GM12878 (cell line): ENCODE results near the gene STX1A. TPM values are rescaled to one million over a fixed set of nuclear protein-coding genes. Genes with fewer than 3 reads are reported as not detected.

ENCODE experiments used
- HDAC6 ChIP-seq: fragments of 200-600 bp; sonication (generic); IDR thresholded peaks from one replicate; pipeline ENCODE4 v1.8.0; 2017; ENCODE audit warnings: antibody characterized with exemption; ENCODE audit not compliant: unreplicated experiment
- HDGF ChIP-seq: fragments of 450-650 bp; IDR thresholded peaks from 2 replicates; pipeline ENCODE4 v1.6.1; 2016; ENCODE audit warnings: antibody characterized with exemption
- MYB ChIP-seq: fragments of 150-350 bp; IDR thresholded peaks from 2 replicates; pipeline ENCODE4 v1.6.1; 2014; ENCODE audit warnings: mild to moderate bottlenecking, low read depth, low read length, borderline replicate concordance
- SIX5 ChIP-seq: IDR thresholded peaks from 2 replicates; pipeline ENCODE4 v1.6.1; 2011; ENCODE audit warnings: mild to moderate bottlenecking, low read depth, low read length, moderate library complexity; ENCODE audit not compliant: severe bottlenecking
- WRNIP1 ChIP-seq: IDR thresholded peaks from 2 replicates; pipeline ENCODE4 v1.6.1; 2011; ENCODE audit warnings: low read depth, low read length, improper control_type of control experiment, borderline replicate concordance
- polyA plus RNA-seq, 11 experiments: library from polyadenylated mRNA; depleted of rRNA in 4 of 11; unstranded in 6 of 11; stranded (reverse) in 5 of 11; fragments of >200 nt; fragmentation: Nextera tagmentation in 4 of 11; fragmentation: Illumina TruSeq in 1 of 11; extraction: Ambion mirVana in 4 of 11; extraction: Trizol in 1 of 11; gene quantifications; 1 replicate in 1 of 11; 2 replicates in 10 of 11; pipeline versions ENCODE4 v1.2.1 to v1.2.3, GENCODE V29; 2011 to 2016; ENCODE audit warnings: inconsistent platforms in 2 of 11, missing spikeins in 2 of 11, low read depth in 1 of 11
- total RNA-seq, 4 experiments: library from RNA; depleted of rRNA in 3 of 4; stranded (reverse); fragments of >200 nt in 3 of 4; fragmentation: Illumina TruSeq in 1 of 4; extraction: Trizol in 1 of 4; gene quantifications; 2 replicates each; pipeline versions ENCODE4 v1.2.1 to v1.2.3, GENCODE V29; 2013 to 2021
- TF ChIP-seq, protein P1 (sequence below): fragments of 450-650 bp; IDR thresholded peaks from 2 replicates; pipeline ENCODE4 v1.6.1; 2017; ENCODE audit warnings: mild to moderate bottlenecking, moderate library complexity
- TF ChIP-seq, protein P2 (sequence below): IDR thresholded peaks from 2 replicates; pipeline ENCODE4 v1.6.1; 2012; ENCODE audit warnings: mild to moderate bottlenecking, low read depth, low read length
- TF ChIP-seq, protein P3 (sequence below): fragments of 450-650 bp; IDR thresholded peaks from 2 replicates; pipeline ENCODE4 v1.6.1; 2016; ENCODE audit warnings: mild to moderate bottlenecking
- TF ChIP-seq, protein P4 (sequence below): fragments of 450-650 bp; IDR thresholded peaks from 2 replicates; pipeline ENCODE4 v1.6.1; 2018; ENCODE audit warnings: borderline replicate concordance, mild to moderate bottlenecking; ENCODE audit not compliant: partially characterized antibody

STX1A gene
- total and polyA plus RNA-seq, 10 of the 15 experiments (the other 5 are each of a cell fraction or from before 2014, with no cell fraction given), result 0.15 to 5.3 (median 2.5) TPM

DNA sequence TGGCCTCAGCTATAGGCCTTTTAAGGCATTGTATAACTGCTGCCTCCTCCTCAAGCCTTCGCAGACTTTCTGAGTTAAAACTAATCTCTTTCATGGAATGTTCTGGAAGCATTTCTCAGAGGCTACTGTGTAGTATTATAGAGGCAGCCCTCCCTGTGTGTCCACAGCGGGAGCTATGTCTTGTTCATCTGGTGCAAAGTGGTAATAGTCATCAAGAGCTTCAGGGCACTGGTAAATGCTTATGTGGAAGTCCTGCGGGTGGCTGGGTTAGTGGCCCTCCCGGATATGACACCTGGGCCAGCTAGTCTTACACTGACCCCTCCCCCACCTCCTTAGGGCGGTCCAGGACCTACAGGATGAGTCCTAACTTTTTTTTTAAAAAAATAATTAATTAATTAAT lies 21.3 kb upstream of the STX1A start (continued):
- TF ChIP-seq, protein P1, sequence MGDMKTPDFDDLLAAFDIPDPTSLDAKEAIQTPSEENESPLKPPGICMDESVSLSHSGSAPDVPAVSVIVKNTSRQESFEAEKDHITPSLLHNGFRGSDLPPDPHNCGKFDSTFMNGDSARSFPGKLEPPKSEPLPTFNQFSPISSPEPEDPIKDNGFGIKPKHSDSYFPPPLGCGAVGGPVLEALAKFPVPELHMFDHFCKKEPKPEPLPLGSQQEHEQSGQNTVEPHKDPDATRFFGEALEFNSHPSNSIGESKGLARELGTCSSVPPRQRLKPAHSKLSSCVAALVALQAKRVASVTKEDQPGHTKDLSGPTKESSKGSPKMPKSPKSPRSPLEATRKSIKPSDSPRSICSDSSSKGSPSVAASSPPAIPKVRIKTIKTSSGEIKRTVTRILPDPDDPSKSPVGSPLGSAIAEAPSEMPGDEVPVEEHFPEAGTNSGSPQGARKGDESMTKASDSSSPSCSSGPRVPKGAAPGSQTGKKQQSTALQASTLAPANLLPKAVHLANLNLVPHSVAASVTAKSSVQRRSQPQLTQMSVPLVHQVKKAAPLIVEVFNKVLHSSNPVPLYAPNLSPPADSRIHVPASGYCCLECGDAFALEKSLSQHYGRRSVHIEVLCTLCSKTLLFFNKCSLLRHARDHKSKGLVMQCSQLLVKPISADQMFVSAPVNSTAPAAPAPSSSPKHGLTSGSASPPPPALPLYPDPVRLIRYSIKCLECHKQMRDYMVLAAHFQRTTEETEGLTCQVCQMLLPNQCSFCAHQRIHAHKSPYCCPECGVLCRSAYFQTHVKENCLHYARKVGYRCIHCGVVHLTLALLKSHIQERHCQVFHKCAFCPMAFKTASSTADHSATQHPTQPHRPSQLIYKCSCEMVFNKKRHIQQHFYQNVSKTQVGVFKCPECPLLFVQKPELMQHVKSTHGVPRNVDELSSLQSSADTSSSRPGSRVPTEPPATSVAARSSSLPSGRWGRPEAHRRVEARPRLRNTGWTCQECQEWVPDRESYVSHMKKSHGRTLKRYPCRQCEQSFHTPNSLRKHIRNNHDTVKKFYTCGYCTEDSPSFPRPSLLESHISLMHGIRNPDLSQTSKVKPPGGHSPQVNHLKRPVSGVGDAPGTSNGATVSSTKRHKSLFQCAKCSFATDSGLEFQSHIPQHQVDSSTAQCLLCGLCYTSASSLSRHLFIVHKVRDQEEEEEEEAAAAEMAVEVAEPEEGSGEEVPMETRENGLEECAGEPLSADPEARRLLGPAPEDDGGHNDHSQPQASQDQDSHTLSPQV, result no peak
- TF ChIP-seq, protein P2, sequence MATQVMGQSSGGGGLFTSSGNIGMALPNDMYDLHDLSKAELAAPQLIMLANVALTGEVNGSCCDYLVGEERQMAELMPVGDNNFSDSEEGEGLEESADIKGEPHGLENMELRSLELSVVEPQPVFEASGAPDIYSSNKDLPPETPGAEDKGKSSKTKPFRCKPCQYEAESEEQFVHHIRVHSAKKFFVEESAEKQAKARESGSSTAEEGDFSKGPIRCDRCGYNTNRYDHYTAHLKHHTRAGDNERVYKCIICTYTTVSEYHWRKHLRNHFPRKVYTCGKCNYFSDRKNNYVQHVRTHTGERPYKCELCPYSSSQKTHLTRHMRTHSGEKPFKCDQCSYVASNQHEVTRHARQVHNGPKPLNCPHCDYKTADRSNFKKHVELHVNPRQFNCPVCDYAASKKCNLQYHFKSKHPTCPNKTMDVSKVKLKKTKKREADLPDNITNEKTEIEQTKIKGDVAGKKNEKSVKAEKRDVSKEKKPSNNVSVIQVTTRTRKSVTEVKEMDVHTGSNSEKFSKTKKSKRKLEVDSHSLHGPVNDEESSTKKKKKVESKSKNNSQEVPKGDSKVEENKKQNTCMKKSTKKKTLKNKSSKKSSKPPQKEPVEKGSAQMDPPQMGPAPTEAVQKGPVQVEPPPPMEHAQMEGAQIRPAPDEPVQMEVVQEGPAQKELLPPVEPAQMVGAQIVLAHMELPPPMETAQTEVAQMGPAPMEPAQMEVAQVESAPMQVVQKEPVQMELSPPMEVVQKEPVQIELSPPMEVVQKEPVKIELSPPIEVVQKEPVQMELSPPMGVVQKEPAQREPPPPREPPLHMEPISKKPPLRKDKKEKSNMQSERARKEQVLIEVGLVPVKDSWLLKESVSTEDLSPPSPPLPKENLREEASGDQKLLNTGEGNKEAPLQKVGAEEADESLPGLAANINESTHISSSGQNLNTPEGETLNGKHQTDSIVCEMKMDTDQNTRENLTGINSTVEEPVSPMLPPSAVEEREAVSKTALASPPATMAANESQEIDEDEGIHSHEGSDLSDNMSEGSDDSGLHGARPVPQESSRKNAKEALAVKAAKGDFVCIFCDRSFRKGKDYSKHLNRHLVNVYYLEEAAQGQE, result no peak
- no peak for TF ChIP-seq MYB
- TF ChIP-seq, protein P3, sequence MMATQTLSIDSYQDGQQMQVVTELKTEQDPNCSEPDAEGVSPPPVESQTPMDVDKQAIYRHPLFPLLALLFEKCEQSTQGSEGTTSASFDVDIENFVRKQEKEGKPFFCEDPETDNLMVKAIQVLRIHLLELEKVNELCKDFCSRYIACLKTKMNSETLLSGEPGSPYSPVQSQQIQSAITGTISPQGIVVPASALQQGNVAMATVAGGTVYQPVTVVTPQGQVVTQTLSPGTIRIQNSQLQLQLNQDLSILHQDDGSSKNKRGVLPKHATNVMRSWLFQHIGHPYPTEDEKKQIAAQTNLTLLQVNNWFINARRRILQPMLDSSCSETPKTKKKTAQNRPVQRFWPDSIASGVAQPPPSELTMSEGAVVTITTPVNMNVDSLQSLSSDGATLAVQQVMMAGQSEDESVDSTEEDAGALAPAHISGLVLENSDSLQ, result no peak
- no peak for TF ChIP-seq WRNIP1
- TF ChIP-seq HDAC6, result no peak
- TF ChIP-seq, protein P4, sequence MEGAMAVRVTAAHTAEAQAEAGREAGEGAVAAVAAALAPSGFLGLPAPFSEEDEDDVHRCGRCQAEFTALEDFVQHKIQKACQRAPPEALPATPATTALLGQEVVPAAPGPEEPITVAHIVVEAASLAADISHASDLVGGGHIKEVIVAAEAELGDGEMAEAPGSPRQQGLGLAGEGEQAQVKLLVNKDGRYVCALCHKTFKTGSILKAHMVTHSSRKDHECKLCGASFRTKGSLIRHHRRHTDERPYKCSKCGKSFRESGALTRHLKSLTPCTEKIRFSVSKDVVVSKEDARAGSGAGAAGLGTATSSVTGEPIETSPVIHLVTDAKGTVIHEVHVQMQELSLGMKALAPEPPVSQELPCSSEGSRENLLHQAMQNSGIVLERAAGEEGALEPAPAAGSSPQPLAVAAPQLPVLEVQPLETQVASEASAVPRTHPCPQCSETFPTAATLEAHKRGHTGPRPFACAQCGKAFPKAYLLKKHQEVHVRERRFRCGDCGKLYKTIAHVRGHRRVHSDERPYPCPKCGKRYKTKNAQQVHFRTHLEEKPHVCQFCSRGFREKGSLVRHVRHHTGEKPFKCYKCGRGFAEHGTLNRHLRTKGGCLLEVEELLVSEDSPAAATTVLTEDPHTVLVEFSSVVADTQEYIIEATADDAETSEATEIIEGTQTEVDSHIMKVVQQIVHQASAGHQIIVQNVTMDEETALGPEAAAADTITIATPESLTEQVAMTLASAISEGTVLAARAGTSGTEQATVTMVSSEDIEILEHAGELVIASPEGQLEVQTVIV, result no peak
- TF ChIP-seq HDGF, result no peak
- no peak for TF ChIP-seq SIX5
